Right lobe of liver (tissue), 4 donors: ENCODE data around the gene RAD51AP2.

ENCODE experiments used
- CTCF ChIP-seq, 4 donors: fragments of 200-600 bp in 3 of 4; fragments of 450-650 bp in 1 of 4; IDR thresholded peaks; one replicate each; pipeline versions ENCODE4 v1.5.1 to v1.8.0; 2016 to 2022; ENCODE audit warnings: antibody characterized with exemption in 4 of 4, mild to moderate bottlenecking in 2 of 4
- POLR2A ChIP-seq: fragments of 450-650 bp; IDR thresholded peaks from one replicate; pipeline ENCODE4 v1.6.1; 2017; ENCODE audit warnings: antibody characterized with exemption, mild to moderate bottlenecking
- donor health status: DM: no; HTN: no; CAD: no.
- donor health status: DM: no; HTN: no; CAD: no.
- donor health status: DM: no; HTN: yes; CAD: no.

GRCh38 chr2:17538844-17539554 is 20.8 kb upstream of the RAD51AP2 start:
- TF ChIP-seq CTCF (IDR thresholded peaks at IDR 0.05): peak; percentile 4 to 16 (median 5)
- peak; percentile 69 for TF ChIP-seq POLR2A
